DOHH2 (cell line): ENCODE measurements around the gene TBC1D22A.

ENCODE experiments used
- H3F3A ChIP-seq: fragments of 200-600 bp; sonication (generic), shearing (Covaris generic); 2 replicates; pipeline ENCODE4 v1.6.0; 2016; ENCODE audit warnings: antibody characterized with exemption, mild to moderate bottlenecking; ENCODE audit not compliant: control insufficient read depth, insufficient read depth
- H3K27ac ChIP-seq: fragments of 200-600 bp; sonication (generic); 2 replicates; pipeline ENCODE4 v1.5.1; 2014; ENCODE audit warnings: low read depth, mild to moderate bottlenecking, low read length, moderate library complexity
- H3K27me3 ChIP-seq: fragments of 200-600 bp; sonication (generic); 2 replicates; pipeline ENCODE4 v1.6.1; 2014; ENCODE audit warnings: mild to moderate bottlenecking, low read length, mixed read lengths; ENCODE audit not compliant: control insufficient read depth
- H3K36me3 ChIP-seq: fragments of 200-600 bp; sonication (generic); 2 replicates; pipeline ENCODE4 v1.6.1; 2014; ENCODE audit warnings: mild to moderate bottlenecking, low read length, moderate library complexity, mixed read lengths; ENCODE audit not compliant: control insufficient read depth
- H3K4me1 ChIP-seq: fragments of 200-600 bp; sonication (generic); 2 replicates; pipeline ENCODE4 v1.6.1; 2014; ENCODE audit warnings: mild to moderate bottlenecking, low read length, mixed read lengths; ENCODE audit not compliant: control insufficient read depth
- H3K4me2 ChIP-seq: fragments of 200-600 bp; sonication (generic); 2 replicates; pipeline ENCODE4 v1.6.0; 2014; ENCODE audit warnings: mild to moderate bottlenecking, low read length, moderate library complexity
- H3K4me3 ChIP-seq: fragments of 200-600 bp; sonication (generic); 2 replicates; pipeline ENCODE4 v1.5.1; 2014; ENCODE audit warnings: mild to moderate bottlenecking, low read length, mixed read lengths
- H3K79me2 ChIP-seq: fragments of 200-600 bp; sonication (generic); 2 replicates; pipeline ENCODE4 v1.6.1; 2014; ENCODE audit warnings: mild to moderate bottlenecking, low read length, mixed read lengths; ENCODE audit not compliant: control insufficient read depth
- H3K9me2 ChIP-seq: fragments of 200-600 bp; sonication (generic); replicated peaks from 2 replicates; pipeline ENCODE4 v1.6.1; 2014; ENCODE audit warnings: mild to moderate bottlenecking, low read length, mixed read lengths; ENCODE audit not compliant: control insufficient read depth
- H3K9me3 ChIP-seq: fragments of 200-600 bp; sonication (generic); 2 replicates; pipeline ENCODE4 v1.6.1; 2014; ENCODE audit warnings: antibody characterized with exemption, low read length, mixed read lengths; ENCODE audit not compliant: control insufficient read depth, insufficient read depth
- H4K20me1 ChIP-seq: fragments of 200-600 bp; sonication (generic); 2 replicates; pipeline ENCODE4 v1.6.0; 2014; ENCODE audit warnings: low read depth, mild to moderate bottlenecking, antibody characterized with exemption, low read length, moderate library complexity; ENCODE audit not compliant: control insufficient read depth, insufficient read depth
- CTCF ChIP-seq: fragments of 200-600 bp; sonication (generic); IDR thresholded peaks from one replicate; pipeline ENCODE4 v1.5.1; 2014; ENCODE audit warnings: antibody characterized with exemption, mild to moderate bottlenecking, low read depth, low read length; ENCODE audit not compliant: poor library complexity, severe bottlenecking
- EZH2phosphoT487 ChIP-seq: fragments of 200-600 bp; sonication (generic); IDR thresholded peaks from 2 replicates; pipeline ENCODE4 v1.6.1; 2017; ENCODE audit warnings: borderline replicate concordance, mild to moderate bottlenecking, antibody characterized with exemption, low read length, moderate library complexity, mixed read lengths

TBC1D22A gene

GRCh38 chr22:46896568-46897245 is 134.3 kb downstream of the TBC1D22A start:
- no peak overlapping the region for H3K27ac ChIP-seq
- no peaks in the 10 kb centered on the region for H3F3A ChIP-seq
- TF ChIP-seq CTCF (no peak), EZH2phosphoT487 (no peak)
- H3K4me1 ChIP-seq: no peaks in the 10 kb centered on the region
- no peak overlapping the region for H3K4me3 ChIP-seq
- H3K36me3 ChIP-seq: peaks cover 84% of the 10 kb centered on the region
- H3K79me2 ChIP-seq: peaks cover 50% of the 10 kb centered on the region
- H3K27me3 ChIP-seq: no peaks in the 10 kb centered on the region
- no peaks in the 10 kb centered on the region for H3K9me3 ChIP-seq
- no peaks in the 10 kb centered on the region for H3K9me2 ChIP-seq
- peaks cover 4% of the 10 kb centered on the region; the same call in 1 of the 2 replicates for H4K20me1 ChIP-seq
- H3K4me2 ChIP-seq: no peak overlapping the region

GRCh38 chr22:46897246-46897623 is 134.8 kb downstream of the TBC1D22A start:
- Histone ChIP-seq H3K27me3 (no peaks in the 10 kb centered on the region), H3K4me1 (no peaks in the 10 kb centered on the region), H3K36me3 (peaks cover 84% of the 10 kb centered on the region), H3K27ac (no peak overlapping the region), H4K20me1 (peaks cover 4% of the 10 kb centered on the region; the same call in 1 of the 2 replicates), H3K9me2 (no peaks in the 10 kb centered on the region), H3K4me3 (no peak overlapping the region), H3K79me2 (peaks cover 55% of the 10 kb centered on the region), H3K9me3 (no peaks in the 10 kb centered on the region), H3K4me2 (no peak overlapping the region), H3F3A (no peaks in the 10 kb centered on the region)
- TF ChIP-seq EZH2phosphoT487 (no peak), CTCF (no peak)

DNA sequence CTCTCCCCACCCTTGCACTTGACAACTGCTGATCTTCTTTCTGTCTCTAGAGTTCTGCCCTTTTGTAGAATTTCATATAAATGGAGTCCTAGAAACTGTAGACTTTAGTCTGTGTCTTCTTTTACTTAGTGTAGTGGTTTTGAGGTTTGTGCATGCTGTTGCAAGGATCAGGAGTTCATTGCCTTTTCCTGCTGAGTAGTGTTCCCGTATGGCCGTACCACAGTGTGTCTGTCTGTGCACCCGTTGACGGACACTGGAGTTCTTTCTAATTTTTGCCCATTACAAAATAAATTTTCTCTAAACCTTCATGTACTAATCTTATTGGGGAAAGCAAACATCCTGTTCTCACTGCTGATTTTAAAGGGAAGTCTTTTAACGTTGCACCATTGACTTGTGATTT is 138.1 kb downstream of the TBC1D22A start:
- Histone ChIP-seq H3K27me3 (no peaks in the 10 kb centered on the region), H4K20me1 (peaks cover 4% of the 10 kb centered on the region; the same call in 1 of the 2 replicates), H3K9me3 (no peaks in the 10 kb centered on the region), H3K4me2 (no peak overlapping the region), H3K9me2 (no peaks in the 10 kb centered on the region), H3K79me2 (peaks cover 69% of the 10 kb centered on the region), H3K36me3 (peaks cover 66% of the 10 kb centered on the region), H3K27ac (no peak overlapping the region), H3F3A (no peaks in the 10 kb centered on the region), H3K4me1 (no peaks in the 10 kb centered on the region), H3K4me3 (no peak overlapping the region)
- no peak for TF ChIP-seq CTCF
- no peak for TF ChIP-seq EZH2phosphoT487
